GM23248 (cell line): Measurements from ENCODE around the gene CCDC32. TPM values are rescaled to one million over a fixed set of nuclear protein-coding genes. Genes with fewer than 3 reads are reported as not detected.

ENCODE experiments used
- DNase-seq: peaks from one replicate; pipeline ENCODE4 v3.0.0-alpha.2; 2015
- H2AFZ ChIP-seq: fragments of 200-600 bp; sonication (generic); 2 replicates; pipeline ENCODE4 v1.6.1; 2016; ENCODE audit warnings: antibody characterized with exemption
- H3F3A ChIP-seq: fragments of 200-600 bp; sonication (generic); 2 replicates; pipeline ENCODE4 v1.6.1; 2016; ENCODE audit warnings: mild to moderate bottlenecking, antibody characterized with exemption, mixed run types; ENCODE audit not compliant: insufficient read depth
- H3K27ac ChIP-seq: fragments of 200-600 bp; sonication (generic); 2 replicates; pipeline ENCODE4 v1.5.1; 2016; ENCODE audit warnings: mild to moderate bottlenecking
- H3K27me3 ChIP-seq: fragments of 200-600 bp; sonication (generic); replicated peaks from 2 replicates; pipeline ENCODE4 v1.6.1; 2016; ENCODE audit warnings: mild to moderate bottlenecking; ENCODE audit not compliant: insufficient read depth
- H3K36me3 ChIP-seq: fragments of 200-600 bp; sonication (generic); 2 replicates; pipeline ENCODE4 v1.6.1; 2016; ENCODE audit warnings: low read depth, mild to moderate bottlenecking
- H3K4me1 ChIP-seq: fragments of 200-600 bp; sonication (generic); 2 replicates; pipeline ENCODE4 v1.6.1; 2016; ENCODE audit warnings: mild to moderate bottlenecking; ENCODE audit not compliant: insufficient read depth
- H3K4me2 ChIP-seq: fragments of 200-600 bp; sonication (generic); one replicate; pipeline ENCODE4 v1.6.1; 2016; ENCODE audit warnings: mild to moderate bottlenecking; ENCODE audit not compliant: unreplicated experiment
- H3K4me3 ChIP-seq: fragments of 200-600 bp; sonication (generic); 2 replicates; pipeline ENCODE4 v1.5.1; 2016; ENCODE audit warnings: mild to moderate bottlenecking
- H3K79me2 ChIP-seq: fragments of 200-600 bp; sonication (generic); 2 replicates; pipeline ENCODE4 v1.6.1; 2016; ENCODE audit warnings: mild to moderate bottlenecking; ENCODE audit not compliant: insufficient read depth
- H3K9ac ChIP-seq: fragments of 200-600 bp; sonication (generic); 2 replicates; pipeline ENCODE4 v1.6.1; 2016; ENCODE audit warnings: mild to moderate bottlenecking
- H3K9me2 ChIP-seq: fragments of 200-600 bp; sonication (generic); 2 replicates; pipeline ENCODE4 v1.6.1; 2016; ENCODE audit warnings: mixed run types, mild to moderate bottlenecking, moderate library complexity; ENCODE audit not compliant: insufficient read depth
- H3K9me3 ChIP-seq: fragments of 200-600 bp; sonication (generic); one replicate; pipeline ENCODE4 v1.6.1; 2017; ENCODE audit warnings: low read depth
- H4K20me1 ChIP-seq: fragments of 200-600 bp; sonication (generic); 2 replicates; pipeline ENCODE4 v1.6.0; 2016; ENCODE audit not compliant: insufficient read depth
- EZH2 ChIP-seq: fragments of 200-600 bp; sonication (generic); IDR thresholded peaks from 2 replicates; pipeline ENCODE4 v1.6.1; 2018; ENCODE audit warnings: antibody characterized with exemption, mild to moderate bottlenecking; ENCODE audit not compliant: insufficient read depth, poor library complexity, severe bottlenecking
- EZH2phosphoT487 ChIP-seq: fragments of 200-600 bp; sonication (generic); IDR thresholded peaks from 2 replicates; pipeline ENCODE4 v1.6.1; 2018; ENCODE audit warnings: antibody characterized with exemption, moderate library complexity, mild to moderate bottlenecking, low read depth; ENCODE audit not compliant: insufficient read depth
- WGBS, 2 experiments: methylation state at CpG; one replicate each; pipeline ENCODE4 v1.1.6; 2015 to 2017; ENCODE audit warnings: low lambda C conversion rate in 2 of 2, low coverage in 1 of 2; ENCODE audit errors: missing lambda C conversion rate in 2 of 2; 5-methylcytosine and 5-hydroxymethylcytosine counted together
- in situ Hi-C: fragments of 300-500 bp; cut with MboI; formaldehyde crosslinking; loops from 2 replicates; pipeline ENCODE4 v1.15.0; 2020
- polyA plus RNA-seq: library from polyadenylated mRNA; unstranded; fragments of >200 nt; fragmentation: Nextera tagmentation; extraction: Ambion mirVana; gene quantifications from 2 replicates; pipeline ENCODE4 v1.2.1, GENCODE V29; 2016
- total RNA-seq: library from RNA; depleted of rRNA; stranded (reverse); fragments of >200 nt; shearing (Covaris generic); gene quantifications from 2 replicates; pipeline ENCODE4 v1.2.3, GENCODE V29; 2014

The CCDC32 gene
- total and polyA plus RNA-seq, 2 experiments from 2014 or later, result 29.5 to 44.7 TPM

GRCh38 chr15:40534371-40534770, 30.5 kb downstream of the CCDC32 start:
- Histone ChIP-seq H3K9me3 (no peaks in the 10 kb centered on the region), H2AFZ (no peak overlapping the region), H3K36me3 (no peaks in the 10 kb centered on the region), H3K9ac (no peak overlapping the region), H3K4me2 (no peak overlapping the region), H3K27ac (no peak overlapping the region), H3F3A (no peaks in the 10 kb centered on the region), H3K4me3 (no peak overlapping the region), H3K4me1 (no peaks in the 10 kb centered on the region), H4K20me1 (no peaks in the 10 kb centered on the region), H3K79me2 (no peaks in the 10 kb centered on the region), H3K9me2 (no peaks in the 10 kb centered on the region), H3K27me3 (no peaks in the 10 kb centered on the region)
- in situ Hi-C loops, result no loop called here
- WGBS, 2 experiments, result 72 to 73% methylated on average over 5 of the region's 5 CpGs
- TF ChIP-seq EZH2phosphoT487 (no peak), EZH2 (no peak)
- no peak for DNase-seq

GRCh38 chr15:40533763-40534364, 31.0 kb downstream of the CCDC32 start:
- WGBS, 2 experiments, result 84 to 86% methylated on average over 4 of the region's 4 CpGs
- no peaks in the 10 kb centered on the region for H4K20me1 ChIP-seq
- no peak overlapping the region for H3K4me3 ChIP-seq
- no peak overlapping the region for H3K4me2 ChIP-seq
- no peak overlapping the region for H3K27ac ChIP-seq
- no peaks in the 10 kb centered on the region for H3K9me2 ChIP-seq
- H3K27me3 ChIP-seq, result no peaks in the 10 kb centered on the region
- TF ChIP-seq EZH2phosphoT487, result no peak
- TF ChIP-seq EZH2, result no peak
- in situ Hi-C loops, result no loop called here
- H3F3A ChIP-seq, result no peaks in the 10 kb centered on the region
- H3K36me3 ChIP-seq, result no peaks in the 10 kb centered on the region
- H2AFZ ChIP-seq, result no peak overlapping the region
- no peaks in the 10 kb centered on the region for H3K79me2 ChIP-seq
- no peak overlapping the region for H3K9ac ChIP-seq
- H3K9me3 ChIP-seq, result no peaks in the 10 kb centered on the region
- no peaks in the 10 kb centered on the region for H3K4me1 ChIP-seq
- no peak for DNase-seq

- Histone ChIP-seq H3K27me3 (no peaks in the 10 kb centered on the region), H3K79me2 (no peaks in the 10 kb centered on the region), H3K4me1 (no peaks in the 10 kb centered on the region), H3K4me2 (no peak overlapping the region), H3F3A (no peaks in the 10 kb centered on the region), H2AFZ (no peak overlapping the region), H3K27ac (no peak overlapping the region), H3K4me3 (no peak overlapping the region), H3K9ac (no peak overlapping the region), H4K20me1 (no peaks in the 10 kb centered on the region), H3K9me3 (no peaks in the 10 kb centered on the region), H3K36me3 (no peaks in the 10 kb centered on the region), H3K9me2 (no peaks in the 10 kb centered on the region)
- 94% methylated on average over 6 of the region's 6 CpGs for WGBS, 2 experiments
- in situ Hi-C loops, result no loop called here
- no peak for DNase-seq
- TF ChIP-seq EZH2 (no peak), EZH2phosphoT487 (no peak)
Measured at GRCh38 chr15:40528801-40529200, 36.0 kb downstream of the CCDC32 start.

- no peak for DNase-seq
- in situ Hi-C loops, result no loop called here
- no peaks in the 10 kb centered on the region for H4K20me1 ChIP-seq
- no peaks in the 10 kb centered on the region for H3K79me2 ChIP-seq
- no peak overlapping the region for H3K4me3 ChIP-seq
- no peaks in the 10 kb centered on the region for H3K36me3 ChIP-seq
- no peaks in the 10 kb centered on the region for H3K9me2 ChIP-seq
- H3K9me3 ChIP-seq, result no peaks in the 10 kb centered on the region
- H3K9ac ChIP-seq, result no peak overlapping the region
- no peak overlapping the region for H2AFZ ChIP-seq
- WGBS, 2 experiments, result 91 to 96% methylated on average over 3 of the region's 3 CpGs
- TF ChIP-seq EZH2, result no peak
- no peak for TF ChIP-seq EZH2phosphoT487
- no peaks in the 10 kb centered on the region for H3K27me3 ChIP-seq
- no peak overlapping the region for H3K27ac ChIP-seq
- no peaks in the 10 kb centered on the region for H3K4me1 ChIP-seq
- H3F3A ChIP-seq, result no peaks in the 10 kb centered on the region
- no peak overlapping the region for H3K4me2 ChIP-seq
Measured at GRCh38 chr15:40525855-40526254, 39.0 kb downstream of the CCDC32 start.

GRCh38 chr15:40523611-40524010, 41.2 kb downstream of the CCDC32 start:
- Histone ChIP-seq H4K20me1 (no peaks in the 10 kb centered on the region), H2AFZ (no peak overlapping the region), H3K9me2 (no peaks in the 10 kb centered on the region), H3K79me2 (no peaks in the 10 kb centered on the region), H3K4me3 (no peak overlapping the region), H3K27ac (no peak overlapping the region), H3K36me3 (no peaks in the 10 kb centered on the region), H3F3A (no peaks in the 10 kb centered on the region), H3K4me2 (no peak overlapping the region), H3K9me3 (no peaks in the 10 kb centered on the region), H3K4me1 (no peaks in the 10 kb centered on the region), H3K9ac (no peak overlapping the region), H3K27me3 (no peaks in the 10 kb centered on the region)
- in situ Hi-C loops, result no loop called here
- no peak for DNase-seq
- TF ChIP-seq EZH2 (no peak), EZH2phosphoT487 (no peak)
